Liver (tissue), 9 donors: ENCODE data around the gene VOPP1. TPM values are rescaled to one million over a fixed set of nuclear protein-coding genes. Genes with fewer than 3 reads are reported as not detected.

Source experiments
- DNase-seq: peaks from one replicate; pipeline ENCODE4 v3.0.0-alpha.2; 2017; ENCODE audit warnings: low spot score
- H3K27ac ChIP-seq, 2 donors: one replicate each; pipeline ENCODE4 v1.7.0; 2013; ENCODE audit warnings: inconsistent platforms in 2 of 2, low read length in 2 of 2, control low read depth in 1 of 2, low read depth in 1 of 2, mild to moderate bottlenecking in 1 of 2
- H3K27me3 ChIP-seq, 4 donors: one replicate each; pipeline versions ENCODE4 v1.6.1 to v1.7.0; 2013; ENCODE audit warnings: low read length in 3 of 4, inconsistent platforms in 1 of 4, mild to moderate bottlenecking in 1 of 4, moderate library complexity in 1 of 4; ENCODE audit not compliant: control insufficient read depth in 4 of 4, insufficient read depth in 4 of 4
- H3K36me3 ChIP-seq, 4 donors: one replicate each; pipeline versions ENCODE4 v1.6.1 to v1.7.0; 2013; ENCODE audit warnings: low read length in 3 of 4, mild to moderate bottlenecking in 3 of 4, low read depth in 1 of 4, moderate library complexity in 1 of 4; ENCODE audit not compliant: control insufficient read depth in 4 of 4, insufficient read depth in 3 of 4
- H3K4me1 ChIP-seq, 4 donors: one replicate each; pipeline versions ENCODE4 v1.6.1 to v1.7.0; 2013; ENCODE audit warnings: low read length in 3 of 4, mild to moderate bottlenecking in 3 of 4, moderate library complexity in 1 of 4; ENCODE audit not compliant: control insufficient read depth in 4 of 4, insufficient read depth in 4 of 4
- H3K4me3 ChIP-seq, 3 donors: one replicate each; pipeline versions ENCODE4 v1.6.1 to v1.7.0; 2013; ENCODE audit warnings: low read length in 3 of 3, control low read depth in 1 of 3, low read depth in 1 of 3, mild to moderate bottlenecking in 1 of 3
- H3K9ac ChIP-seq, 2 donors: one replicate each; pipeline ENCODE4 v1.7.0; 2013; ENCODE audit warnings: low read length in 2 of 2, mild to moderate bottlenecking in 2 of 2, moderate library complexity in 2 of 2, control low read depth in 1 of 2, low read depth in 1 of 2
- H3K9me3 ChIP-seq, 4 donors: one replicate each; pipeline versions ENCODE4 v1.6.1 to v1.7.0; 2013; ENCODE audit warnings: low read length in 3 of 4; ENCODE audit not compliant: control insufficient read depth in 4 of 4
- EGR1 ChIP-seq, 2 donors: IDR thresholded peaks; 2 replicates each; pipeline ENCODE4 v1.6.1; 2016 to 2018; ENCODE audit warnings: antibody characterized with exemption in 2 of 2, low read depth in 2 of 2
- FOXA1 ChIP-seq: IDR thresholded peaks from 2 replicates; pipeline ENCODE4 v1.6.1; 2016; ENCODE audit warnings: antibody characterized with exemption
- FOXA2 ChIP-seq: IDR thresholded peaks from 2 replicates; pipeline ENCODE4 v1.6.1; 2016; ENCODE audit warnings: antibody characterized with exemption
- GABPA ChIP-seq, 2 donors: IDR thresholded peaks in 1 of 2; conservative IDR thresholded peaks in 1 of 2; 2 replicates each; pipeline ENCODE4 v1.6.1; 2016; ENCODE audit warnings: antibody characterized with exemption in 2 of 2, mild to moderate bottlenecking in 1 of 2, moderate library complexity in 1 of 2
- HNF4A ChIP-seq, 2 donors: conservative IDR thresholded peaks; 2 replicates each; pipeline ENCODE4 v1.6.1; 2016; ENCODE audit warnings: antibody characterized with exemption in 2 of 2, mild to moderate bottlenecking in 2 of 2
- HNF4G ChIP-seq: IDR thresholded peaks from 2 replicates; pipeline ENCODE4 v1.6.1; 2016; ENCODE audit warnings: antibody characterized with exemption
- JUND ChIP-seq, 2 donors: IDR thresholded peaks; 2 replicates each; pipeline ENCODE4 v1.6.1; 2016; ENCODE audit warnings: antibody characterized with exemption in 2 of 2
- MAX ChIP-seq: IDR thresholded peaks from 2 replicates; pipeline ENCODE4 v1.6.1; 2016; ENCODE audit warnings: antibody characterized with exemption
- NR2F2 ChIP-seq: IDR thresholded peaks from 2 replicates; pipeline ENCODE4 v1.6.1; 2016; ENCODE audit warnings: antibody characterized with exemption
- RAD21 ChIP-seq, 2 donors: IDR thresholded peaks; 2 replicates each; pipeline ENCODE4 v1.6.1; 2016; ENCODE audit warnings: antibody characterized with exemption in 2 of 2, mild to moderate bottlenecking in 2 of 2
- REST ChIP-seq: IDR thresholded peaks from 2 replicates; pipeline ENCODE4 v1.6.1; 2016; ENCODE audit warnings: antibody characterized with exemption, mild to moderate bottlenecking
- RXRA ChIP-seq, 2 donors: IDR thresholded peaks; 2 replicates each; pipeline ENCODE4 v1.6.1; 2017 to 2018; ENCODE audit warnings: antibody characterized with exemption in 2 of 2, mild to moderate bottlenecking in 1 of 2
- SP1 ChIP-seq: IDR thresholded peaks from 2 replicates; pipeline ENCODE4 v1.6.1; 2018; ENCODE audit warnings: antibody characterized with exemption, mild to moderate bottlenecking
- TAF1 ChIP-seq: conservative IDR thresholded peaks from 2 replicates; pipeline ENCODE4 v1.6.1; 2016; ENCODE audit warnings: antibody characterized with exemption, mild to moderate bottlenecking
- YY1 ChIP-seq: IDR thresholded peaks from 2 replicates; pipeline ENCODE4 v1.6.1; 2016; ENCODE audit warnings: antibody characterized with exemption, mild to moderate bottlenecking
- ZBTB33 ChIP-seq: IDR thresholded peaks from 2 replicates; pipeline ENCODE4 v1.6.1; 2016; ENCODE audit warnings: antibody characterized with exemption
- WGBS: extraction: QIAGEN DNeasy Blood & Tissue Kit; methylation state at CpG from one replicate; pipeline ENCODE4 v1.1.7; 2013; 5-methylcytosine and 5-hydroxymethylcytosine counted together
- polyA plus RNA-seq, 2 donors: library from polyadenylated mRNA; stranded (reverse) in 1 of 2; unstranded in 1 of 2; fragments of 200-250 nt in 1 of 2; fragments of >200 nt in 1 of 2; fragmentation: Nextera tagmentation in 1 of 2; extraction: Ambion mirVana in 1 of 2; gene quantifications; one replicate each; pipeline versions ENCODE4 v1.2.1 to v1.2.3, GENCODE V29; 2013 to 2015
- total RNA-seq, 2 donors: library from RNA; depleted of rRNA; stranded (reverse); fragments of >200 nt; gene quantifications; one replicate each; pipeline ENCODE4 v1.2.3, GENCODE V29; 2014
- TF ChIP-seq, protein P1 (sequence below): IDR thresholded peaks from 2 replicates; pipeline ENCODE4 v1.6.1; 2016; ENCODE audit warnings: antibody characterized with exemption
- TF ChIP-seq, protein P2 (sequence below): fragments of 150-350 bp; IDR thresholded peaks from 2 replicates; pipeline ENCODE4 v1.5.1; 2017; ENCODE audit warnings: improper control_type of control experiment, low read depth, low read length; ENCODE audit not compliant: missing input control
- donor health status: healthy.
- donor health status: healthy.
- donor health status: healthy.
- donor health status: healthy.
- donor health status: healthy.

The VOPP1 gene
- total and polyA plus RNA-seq, 4 donors = 11.5 to 23.8 (median 21.7) TPM

DNA sequence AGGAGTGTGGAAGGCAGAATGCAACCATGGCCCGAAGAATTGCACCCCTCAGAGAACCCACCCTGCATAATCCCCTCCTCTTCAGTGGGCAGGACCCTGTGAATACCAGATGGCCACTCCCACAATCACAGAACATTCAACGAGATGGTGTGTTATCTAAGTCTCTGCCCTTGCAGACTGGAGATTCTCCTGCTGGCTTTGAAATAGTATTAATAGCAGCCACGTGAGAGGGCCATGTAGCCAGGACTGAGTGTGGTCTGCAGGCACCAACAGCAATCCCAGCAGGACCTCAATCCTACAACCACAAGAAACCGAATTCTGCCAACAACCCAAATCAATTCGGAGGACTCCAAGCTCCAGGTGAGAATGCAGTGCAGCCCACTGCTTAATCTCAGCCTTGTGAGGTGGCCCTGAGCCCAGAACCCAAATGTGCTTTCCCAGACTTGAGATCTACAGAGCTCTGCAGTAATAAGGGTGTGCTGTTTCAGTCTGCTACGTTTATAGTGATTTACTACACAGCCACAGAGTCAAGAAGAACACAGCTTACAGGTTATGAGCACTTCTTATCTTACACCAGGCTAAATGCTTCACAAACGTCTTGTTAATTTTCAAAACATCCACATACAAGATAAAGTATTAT lies 72.1 kb downstream of the VOPP1 start:
- Histone ChIP-seq H3K9me3 (no peaks in the 10 kb centered on the region), H3K27ac (no peak overlapping the region), H3K36me3 (peaks cover 0 to 5% (median 1%) of the 10 kb centered on the region in 4 donors), H3K27me3 (no peaks in the 10 kb centered on the region), H3K9ac (no peak overlapping the region), H3K4me3 (no peak overlapping the region), H3K4me1 (no peaks in the 10 kb centered on the region)
- WGBS = 85% methylated on average over 7 of the region's 7 CpGs
- DNase-seq = no peak
- TF ChIP-seq GABPA (IDR thresholded peaks at IDR 0.05 in 1 of 2, conservative IDR thresholded peaks at IDR 0.05 in 1 of 2) (no peak), SP1 (no peak), FOXA2 (no peak), RXRA (IDR thresholded peaks at IDR 0.05) (no peak), NR2F2 (no peak), TAF1 (no peak)
- TF ChIP-seq, protein P1, sequence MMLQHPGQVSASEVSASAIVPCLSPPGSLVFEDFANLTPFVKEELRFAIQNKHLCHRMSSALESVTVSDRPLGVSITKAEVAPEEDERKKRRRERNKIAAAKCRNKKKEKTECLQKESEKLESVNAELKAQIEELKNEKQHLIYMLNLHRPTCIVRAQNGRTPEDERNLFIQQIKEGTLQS = no peak

DNA sequence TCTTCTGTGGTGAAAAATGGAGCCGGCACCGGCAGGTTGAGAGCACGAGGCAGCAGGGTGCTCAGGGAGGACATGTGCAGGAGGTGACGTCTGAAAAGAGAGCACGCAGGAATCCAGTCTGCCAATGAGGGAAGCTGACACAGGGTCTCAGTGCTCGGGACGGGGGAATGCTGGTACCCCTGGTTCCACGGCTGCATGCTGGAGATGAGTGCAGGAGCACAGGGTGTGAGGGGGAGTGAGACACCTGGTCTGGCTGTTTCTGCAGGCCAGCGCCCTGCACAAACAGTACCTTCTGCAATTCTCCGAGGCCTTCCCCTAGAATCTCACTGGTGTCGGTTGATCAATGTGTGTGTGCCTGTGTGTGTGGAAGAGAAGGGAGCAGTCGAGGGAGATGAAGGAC lies 72.7 kb downstream of the VOPP1 start:
- TF ChIP-seq NR2F2 = no peak
- no peak for TF ChIP-seq RAD21 (IDR thresholded peaks at IDR 0.05)
- TF ChIP-seq, protein P1 = no peak
- no peak for TF ChIP-seq HNF4A (conservative IDR thresholded peaks at IDR 0.05)
- no peak for TF ChIP-seq YY1
- TF ChIP-seq JUND (IDR thresholded peaks at IDR 0.05) = no peak
- no peak for TF ChIP-seq GABPA (IDR thresholded peaks at IDR 0.05 in 1 of 2, conservative IDR thresholded peaks at IDR 0.05 in 1 of 2)
- no peak for TF ChIP-seq REST
- TF ChIP-seq EGR1 (IDR thresholded peaks at IDR 0.05; ENCODE audit: low read depth in 2 of 2) = no peak
- TF ChIP-seq ZBTB33 = no peak
- TF ChIP-seq, protein P2, sequence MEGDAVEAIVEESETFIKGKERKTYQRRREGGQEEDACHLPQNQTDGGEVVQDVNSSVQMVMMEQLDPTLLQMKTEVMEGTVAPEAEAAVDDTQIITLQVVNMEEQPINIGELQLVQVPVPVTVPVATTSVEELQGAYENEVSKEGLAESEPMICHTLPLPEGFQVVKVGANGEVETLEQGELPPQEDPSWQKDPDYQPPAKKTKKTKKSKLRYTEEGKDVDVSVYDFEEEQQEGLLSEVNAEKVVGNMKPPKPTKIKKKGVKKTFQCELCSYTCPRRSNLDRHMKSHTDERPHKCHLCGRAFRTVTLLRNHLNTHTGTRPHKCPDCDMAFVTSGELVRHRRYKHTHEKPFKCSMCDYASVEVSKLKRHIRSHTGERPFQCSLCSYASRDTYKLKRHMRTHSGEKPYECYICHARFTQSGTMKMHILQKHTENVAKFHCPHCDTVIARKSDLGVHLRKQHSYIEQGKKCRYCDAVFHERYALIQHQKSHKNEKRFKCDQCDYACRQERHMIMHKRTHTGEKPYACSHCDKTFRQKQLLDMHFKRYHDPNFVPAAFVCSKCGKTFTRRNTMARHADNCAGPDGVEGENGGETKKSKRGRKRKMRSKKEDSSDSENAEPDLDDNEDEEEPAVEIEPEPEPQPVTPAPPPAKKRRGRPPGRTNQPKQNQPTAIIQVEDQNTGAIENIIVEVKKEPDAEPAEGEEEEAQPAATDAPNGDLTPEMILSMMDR = no peak
- TF ChIP-seq HNF4G = no peak
- no peak for TF ChIP-seq MAX
- TF ChIP-seq TAF1 = no peak
- TF ChIP-seq RXRA (IDR thresholded peaks at IDR 0.05) = no peak
- TF ChIP-seq SP1 = no peak
- no peak for TF ChIP-seq FOXA1
- Histone ChIP-seq H3K4me3 (no peak overlapping the region), H3K4me1 (no peaks in the 10 kb centered on the region), H3K27ac (no peak overlapping the region), H3K36me3 (peaks cover 0 to 5% (median 1%) of the 10 kb centered on the region in 4 donors), H3K27me3 (no peaks in the 10 kb centered on the region), H3K9me3 (no peaks in the 10 kb centered on the region), H3K9ac (no peak overlapping the region)
- DNase-seq = no peak
- 97% methylated on average over 12 of the region's 12 CpGs for WGBS
